GM12878 (cell line): ENCODE results near the gene ETV2. TPM values are rescaled to one million over a fixed set of nuclear protein-coding genes. Genes with fewer than 3 reads are reported as not detected.

Experiments
- BCL3 ChIP-seq: IDR thresholded peaks from 2 replicates; pipeline ENCODE4 v1.6.1; 2011; ENCODE audit warnings: borderline replicate concordance, low read depth, mild to moderate bottlenecking, moderate library complexity, low read length; ENCODE audit not compliant: insufficient read depth, poor library complexity, severe bottlenecking
- CHD2 ChIP-seq: IDR thresholded peaks from 2 replicates; pipeline ENCODE4 v1.6.1; 2011; ENCODE audit warnings: low read depth, low read length, improper control_type of control experiment, borderline replicate concordance
- CUX1 ChIP-seq: IDR thresholded peaks from 2 replicates; pipeline ENCODE4 v1.6.1; 2012; ENCODE audit warnings: improper control_type of control experiment, low read depth, low read length; ENCODE audit not compliant: insufficient replicate concordance
- EED ChIP-seq: sonication (generic); IDR thresholded peaks from 2 replicates; pipeline ENCODE4 v1.6.1; 2016; ENCODE audit warnings: antibody characterized with exemption, low read depth
- ETV6 ChIP-seq, 2 experiments: fragments of 450-650 bp in 1 of 2; IDR thresholded peaks in 1 of 2; conservative IDR thresholded peaks in 1 of 2; 2 replicates each; pipeline ENCODE4 v1.6.1; 2014; ENCODE audit warnings: antibody characterized with exemption in 1 of 2, borderline replicate concordance in 1 of 2, low read depth in 1 of 2, mild to moderate bottlenecking in 1 of 2, moderate library complexity in 1 of 2
- HDGF ChIP-seq: fragments of 450-650 bp; IDR thresholded peaks from 2 replicates; pipeline ENCODE4 v1.6.1; 2016; ENCODE audit warnings: antibody characterized with exemption
- USF2 ChIP-seq: IDR thresholded peaks from 2 replicates; pipeline ENCODE4 v1.6.1; 2011; ENCODE audit warnings: low read depth, low read length, improper control_type of control experiment, borderline replicate concordance
- YBX1 ChIP-seq: fragments of 450-650 bp; IDR thresholded peaks from 2 replicates; pipeline ENCODE4 v1.6.1; 2016; ENCODE audit warnings: antibody characterized with exemption
- ZBTB4 ChIP-seq: fragments of 450-650 bp; formaldehyde crosslinking; IDR thresholded peaks from 2 replicates; pipeline ENCODE4 v1.4.0; 2022; ENCODE audit warnings: mild to moderate bottlenecking, moderate library complexity
- polyA plus RNA-seq, 11 experiments: library from polyadenylated mRNA; depleted of rRNA in 4 of 11; unstranded in 6 of 11; stranded (reverse) in 5 of 11; fragments of >200 nt; fragmentation: Nextera tagmentation in 4 of 11; fragmentation: Illumina TruSeq in 1 of 11; extraction: Ambion mirVana in 4 of 11; extraction: Trizol in 1 of 11; gene quantifications; 1 replicate in 1 of 11; 2 replicates in 10 of 11; pipeline versions ENCODE4 v1.2.1 to v1.2.3, GENCODE V29; 2011 to 2016; ENCODE audit warnings: inconsistent platforms in 2 of 11, missing spikeins in 2 of 11, low read depth in 1 of 11
- total RNA-seq, 4 experiments: library from RNA; depleted of rRNA in 3 of 4; stranded (reverse); fragments of >200 nt in 3 of 4; fragmentation: Illumina TruSeq in 1 of 4; extraction: Trizol in 1 of 4; gene quantifications; 2 replicates each; pipeline versions ENCODE4 v1.2.1 to v1.2.3, GENCODE V29; 2013 to 2021

The ETV2 gene
- total and polyA plus RNA-seq, 10 of the 15 experiments (the other 5 are each of a cell fraction or from before 2014, with no cell fraction given) = 0.10 to 1.4 (median 0.54) TPM; not detected in 1

GRCh38 chr19:35612559-35613321 lies 28.8 kb upstream of the ETV2 start, which contains the start of gene HAUS5 (continued):
- no peak for TF ChIP-seq CUX1
- no peak for TF ChIP-seq USF2
- peak; percentile 88 for TF ChIP-seq ZBTB4 (CRISPR knock-in tag)
- no peak for TF ChIP-seq HDGF
- no peak for TF ChIP-seq ETV6 (conservative IDR thresholded peaks at IDR 0.05 in 1 of 2, IDR thresholded peaks at IDR 0.05 in 1 of 2; ENCODE audit: borderline replicate concordance in 1 of 2, low read depth in 1 of 2)
- no peak; the same call in 1 of the 2 replicates for TF ChIP-seq EED
- no peak for TF ChIP-seq YBX1
- no peak for TF ChIP-seq BCL3
- peak; percentile 62 for TF ChIP-seq CHD2
